Loucy (cell line): ENCODE data around the gene RPL26.

Experiments
- H2AFZ ChIP-seq: fragments of 200-600 bp; sonication (generic); 2 replicates; pipeline ENCODE4 v1.6.0; 2016; ENCODE audit warnings: antibody characterized with exemption, mild to moderate bottlenecking, low read length, moderate library complexity
- H3F3A ChIP-seq: fragments of 200-600 bp; 2 replicates; pipeline ENCODE4 v1.6.0; 2016; ENCODE audit warnings: antibody characterized with exemption, low read depth, mild to moderate bottlenecking
- H3K27me3 ChIP-seq: fragments of 200-600 bp; sonication (generic); 2 replicates; pipeline ENCODE4 v1.6.1; 2014; ENCODE audit warnings: low read length, mild to moderate bottlenecking; ENCODE audit not compliant: insufficient read depth, poor library complexity, severe bottlenecking
- H3K36me3 ChIP-seq: fragments of 200-600 bp; sonication (generic); 2 replicates; pipeline ENCODE4 v1.6.1; 2016; ENCODE audit warnings: low read length; ENCODE audit not compliant: insufficient read depth
- H3K4me1 ChIP-seq: fragments of 200-600 bp; sonication (generic); 2 replicates; pipeline ENCODE4 v1.5.1; 2014; ENCODE audit warnings: low read length, mild to moderate bottlenecking; ENCODE audit not compliant: insufficient read depth, poor library complexity, severe bottlenecking
- H3K4me2 ChIP-seq: fragments of 200-600 bp; sonication (generic); 2 replicates; pipeline ENCODE4 v1.6.0; 2014; ENCODE audit warnings: antibody characterized with exemption, low read length, low read depth, mild to moderate bottlenecking; ENCODE audit not compliant: poor library complexity, severe bottlenecking
- H3K4me3 ChIP-seq: fragments of 200-600 bp; sonication (generic); 2 replicates; pipeline ENCODE4 v1.5.1; 2014; ENCODE audit warnings: low read length, mild to moderate bottlenecking, mixed read lengths; ENCODE audit not compliant: poor library complexity, severe bottlenecking
- H3K79me2 ChIP-seq: fragments of 200-600 bp; sonication (generic); 2 replicates; pipeline ENCODE4 v1.6.1; 2014; ENCODE audit warnings: low read length; ENCODE audit not compliant: insufficient read depth
- H3K9ac ChIP-seq: fragments of 200-600 bp; sonication (generic); 2 replicates; pipeline ENCODE4 v1.6.0; 2014; ENCODE audit warnings: mild to moderate bottlenecking, low read depth, low read length, moderate library complexity; ENCODE audit not compliant: poor library complexity, severe bottlenecking
- H3K9me2 ChIP-seq: fragments of 200-600 bp; sonication (generic); replicated peaks from 2 replicates; pipeline ENCODE4 v1.6.1; 2016; ENCODE audit warnings: low read depth, low read length, mixed read lengths
- H3K9me3 ChIP-seq: fragments of 200-600 bp; sonication (generic); 2 replicates; pipeline ENCODE4 v1.6.1; 2014; ENCODE audit warnings: mild to moderate bottlenecking, antibody characterized with exemption, low read length, low read depth; ENCODE audit not compliant: insufficient read depth
- H4K20me1 ChIP-seq: fragments of 200-600 bp; sonication (generic); 2 replicates; pipeline ENCODE4 v1.6.0; 2014; ENCODE audit warnings: antibody characterized with exemption, low read length, mild to moderate bottlenecking; ENCODE audit not compliant: insufficient read depth, poor library complexity, severe bottlenecking
- EZH2phosphoT487 ChIP-seq: fragments of 200-600 bp; IDR thresholded peaks from 2 replicates; pipeline ENCODE4 v1.6.1; 2018; ENCODE audit warnings: antibody characterized with exemption, mild to moderate bottlenecking, moderate library complexity, borderline replicate concordance
- TF ChIP-seq, protein P1 (sequence below): fragments of 200-600 bp; sonication (generic); conservative IDR thresholded peaks from 2 replicates; pipeline ENCODE4 v1.5.1; 2014; ENCODE audit warnings: mild to moderate bottlenecking, antibody characterized with exemption, low read length

The RPL26 gene

DNA sequence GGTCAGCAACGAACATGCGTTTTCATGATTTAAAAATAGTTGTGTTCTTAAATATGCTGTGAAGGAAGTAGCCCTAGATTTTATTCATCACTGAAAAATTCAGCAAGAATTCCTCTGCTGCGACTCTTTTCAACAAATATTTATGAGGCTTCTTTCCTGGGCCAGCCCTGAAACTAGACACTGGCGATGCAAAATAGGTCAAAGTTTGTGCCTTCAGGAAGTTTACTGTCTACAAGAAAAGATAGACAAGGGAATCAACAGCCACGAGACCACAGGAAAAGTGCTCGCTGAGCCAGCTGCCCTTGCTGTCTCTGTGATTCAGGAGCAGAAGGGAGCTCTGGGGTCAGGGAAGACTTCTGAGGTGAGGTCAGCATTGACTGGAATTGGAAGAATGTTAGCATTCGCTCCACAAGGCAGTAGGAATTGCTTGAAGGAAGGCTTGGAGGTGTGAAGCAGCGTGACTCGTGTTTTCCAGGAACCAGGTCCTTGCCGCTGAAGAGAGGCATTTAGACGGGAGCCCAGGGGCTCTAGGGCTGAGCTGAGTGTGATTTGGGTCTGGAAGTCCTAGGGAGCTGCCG is 1.9 kb upstream of the RPL26 start:
- peaks cover 8% of the 10 kb centered on the region for H3K27me3 ChIP-seq
- no peak for TF ChIP-seq EZH2phosphoT487
- TF ChIP-seq, protein P1, sequence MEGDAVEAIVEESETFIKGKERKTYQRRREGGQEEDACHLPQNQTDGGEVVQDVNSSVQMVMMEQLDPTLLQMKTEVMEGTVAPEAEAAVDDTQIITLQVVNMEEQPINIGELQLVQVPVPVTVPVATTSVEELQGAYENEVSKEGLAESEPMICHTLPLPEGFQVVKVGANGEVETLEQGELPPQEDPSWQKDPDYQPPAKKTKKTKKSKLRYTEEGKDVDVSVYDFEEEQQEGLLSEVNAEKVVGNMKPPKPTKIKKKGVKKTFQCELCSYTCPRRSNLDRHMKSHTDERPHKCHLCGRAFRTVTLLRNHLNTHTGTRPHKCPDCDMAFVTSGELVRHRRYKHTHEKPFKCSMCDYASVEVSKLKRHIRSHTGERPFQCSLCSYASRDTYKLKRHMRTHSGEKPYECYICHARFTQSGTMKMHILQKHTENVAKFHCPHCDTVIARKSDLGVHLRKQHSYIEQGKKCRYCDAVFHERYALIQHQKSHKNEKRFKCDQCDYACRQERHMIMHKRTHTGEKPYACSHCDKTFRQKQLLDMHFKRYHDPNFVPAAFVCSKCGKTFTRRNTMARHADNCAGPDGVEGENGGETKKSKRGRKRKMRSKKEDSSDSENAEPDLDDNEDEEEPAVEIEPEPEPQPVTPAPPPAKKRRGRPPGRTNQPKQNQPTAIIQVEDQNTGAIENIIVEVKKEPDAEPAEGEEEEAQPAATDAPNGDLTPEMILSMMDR: no peak
- H2AFZ ChIP-seq: no peak overlapping the region
- H3K4me2 ChIP-seq: peak overlapping the region; percentile 62
- H3K9me2 ChIP-seq: no peaks in the 10 kb centered on the region
- H3K79me2 ChIP-seq: peaks cover 40% of the 10 kb centered on the region
- H3K9me3 ChIP-seq: no peaks in the 10 kb centered on the region
- peak overlapping the region; percentile 87 for H3K4me3 ChIP-seq
- H4K20me1 ChIP-seq: peaks cover 28% of the 10 kb centered on the region
- H3K4me1 ChIP-seq: peaks cover 28% of the 10 kb centered on the region
- peak overlapping the region; percentile 81 for H3K9ac ChIP-seq
- 0 out of 2 replicates have a peak, but pooled peaks cover 3% of the 10 kb centered on the region for H3F3A ChIP-seq
- peaks cover 15% of the 10 kb centered on the region; the same call in 1 of the 2 replicates for H3K36me3 ChIP-seq

DNA sequence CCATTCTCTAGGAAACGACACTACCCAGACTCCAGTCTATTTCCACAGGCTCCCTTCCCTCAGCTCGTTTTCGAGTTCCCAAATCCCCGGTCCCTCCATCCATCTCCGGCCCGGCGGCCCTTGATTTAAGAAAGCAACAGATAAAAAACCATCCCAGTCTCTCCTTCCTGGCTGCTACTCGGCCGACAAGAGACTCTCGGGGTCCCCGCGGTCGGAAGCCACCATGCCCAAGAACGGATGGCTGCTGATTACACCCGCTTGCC is 182 bp downstream of the RPL26 start:
- peak overlapping the region; percentile 91 for H3K9ac ChIP-seq
- peaks cover 36% of the 10 kb centered on the region for H3K36me3 ChIP-seq
- peak overlapping the region; percentile 87 for H3K4me3 ChIP-seq
- H4K20me1 ChIP-seq: peaks cover 48% of the 10 kb centered on the region
- peak overlapping the region; percentile 99 for H3K4me2 ChIP-seq
- H3K9me3 ChIP-seq: no peaks in the 10 kb centered on the region
- H3K79me2 ChIP-seq: peaks cover 61% of the 10 kb centered on the region
- peaks cover 41% of the 10 kb centered on the region for H3K4me1 ChIP-seq
- TF ChIP-seq, protein P1: no peak
- no peak for TF ChIP-seq EZH2phosphoT487
- no peaks in the 10 kb centered on the region for H3K9me2 ChIP-seq
- H2AFZ ChIP-seq: no peak overlapping the region
- peaks cover 15% of the 10 kb centered on the region; the same call in 1 of the 2 replicates for H3F3A ChIP-seq
- H3K27me3 ChIP-seq: peaks cover 8% of the 10 kb centered on the region

DNA sequence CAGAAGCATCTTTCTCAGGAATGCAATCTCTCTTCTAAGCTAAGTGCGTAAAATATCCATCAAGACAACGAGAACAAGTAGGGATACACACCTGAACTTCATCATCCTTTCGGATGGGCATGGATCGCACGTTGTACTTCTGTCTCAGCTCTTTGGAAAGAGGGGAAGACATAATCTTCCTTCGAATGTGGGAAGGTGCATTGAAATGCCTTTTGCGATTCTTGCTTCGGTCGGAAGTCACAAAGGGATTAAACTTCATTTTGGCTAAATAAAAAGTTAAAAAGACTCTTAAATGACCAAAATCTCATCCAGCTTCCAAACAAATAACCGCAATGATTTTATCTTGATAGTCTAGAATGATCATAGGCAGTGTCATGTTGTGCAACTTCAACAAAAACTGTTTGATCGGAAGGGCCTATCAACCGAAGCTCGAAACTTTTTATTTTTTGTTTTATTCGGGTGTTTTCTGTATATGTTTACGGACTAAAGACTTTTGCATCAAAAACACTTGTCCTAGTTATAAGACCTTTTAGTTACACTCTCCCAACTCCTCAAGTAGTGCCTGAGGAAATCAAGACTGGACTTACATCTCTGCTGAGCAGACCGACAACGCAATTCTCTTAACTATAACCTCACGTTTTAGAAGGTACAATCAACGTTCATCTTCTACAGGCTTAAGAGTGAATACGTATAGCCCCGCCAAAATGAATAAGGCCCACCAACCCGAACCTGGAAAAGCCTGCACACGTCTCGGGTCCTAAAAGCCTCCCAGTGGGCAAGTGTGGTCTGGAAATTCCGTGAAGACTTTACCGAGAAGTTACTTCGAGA is 727 bp downstream of the RPL26 start:
- peaks cover 42% of the 10 kb centered on the region for H3K36me3 ChIP-seq
- peak overlapping the region; percentile 99 for H3K4me2 ChIP-seq
- H3F3A ChIP-seq: peaks cover 20% of the 10 kb centered on the region
- H3K4me3 ChIP-seq: peak overlapping the region; percentile 87
- peaks cover 41% of the 10 kb centered on the region for H3K4me1 ChIP-seq
- peaks cover 8% of the 10 kb centered on the region for H3K27me3 ChIP-seq
- H3K9me3 ChIP-seq: no peaks in the 10 kb centered on the region
- H3K9ac ChIP-seq: peak overlapping the region; percentile 91
- H3K79me2 ChIP-seq: peaks cover 62% of the 10 kb centered on the region
- TF ChIP-seq, protein P1: no peak
- no peak overlapping the region for H2AFZ ChIP-seq
- H4K20me1 ChIP-seq: peaks cover 53% of the 10 kb centered on the region
- H3K9me2 ChIP-seq: no peaks in the 10 kb centered on the region
